Activated CD4-positive, alpha-beta T cell treated with anti-CD3 and anti-CD28 coated beads, Interleukin-2, amount 50 U/mL, for 24 hours (primary cell): ENCODE data around the gene ZNF780A.
"Not testable (repeated sequence)": the region's sequence is repeated elsewhere in the genome, so short reads cannot be mapped to it uniquely, and the experiment has no call there.

Experiments
- DNase-seq, 2 donors: peaks; one replicate each; pipeline ENCODE4 v3.0.0-alpha.2; 2020; ENCODE audit warnings: low read depth in 1 of 2, low spot score in 1 of 2

The ZNF780A gene

GRCh38 chr19:40090241-40091204 is at the start of gene ZNF780A:
Gene ZNF780A, minus strand, starts transcription at chr19:40090943. Its CDS starts 6,190 bp downstream, at chr19:40084753.
- peak; percentile 56 to 77 for DNase-seq

- no peak for DNase-seq
These were observed 49.0 kb upstream of the ZNF780A start for GRCh38 chr19:40139533-40140287.

GRCh38 chr19:40136818-40137217 is 46.1 kb upstream of the ZNF780A start:
- DNase-seq = no peak

- no peak for DNase-seq
These were observed 44.1 kb upstream of the ZNF780A start for GRCh38 chr19:40134866-40135265.

GRCh38 chr19:40133491-40133890 is 42.7 kb upstream of the ZNF780A start:
- DNase-seq = no peak

GRCh38 chr19:40130013-40130412 is 39.3 kb upstream of the ZNF780A start:
- no peak for DNase-seq

GRCh38 chr19:40129425-40129824 is 38.7 kb upstream of the ZNF780A start:
- no peak for DNase-seq

- no peak for DNase-seq
These were observed 38.2 kb upstream of the ZNF780A start for GRCh38 chr19:40128991-40129390.

GRCh38 chr19:40119380-40119779 is 28.6 kb upstream of the ZNF780A start:
- no peak for DNase-seq

- DNase-seq = not testable (repeated sequence)
These were observed 27.9 kb upstream of the ZNF780A start for GRCh38 chr19:40118638-40119037.

- DNase-seq = no peak
These were observed 25.3 kb upstream of the ZNF780A start for GRCh38 chr19:40116075-40116474.

GRCh38 chr19:40114119-40114518 is 23.4 kb upstream of the ZNF780A start:
- DNase-seq = not testable (repeated sequence)

GRCh38 chr19:40112271-40112670 is 21.5 kb upstream of the ZNF780A start:
- not testable (repeated sequence) for DNase-seq

- DNase-seq = no peak
These were observed 19.8 kb upstream of the ZNF780A start for GRCh38 chr19:40110570-40110969.

GRCh38 chr19:40104754-40105153 is 14.0 kb upstream of the ZNF780A start:
- DNase-seq = no peak

GRCh38 chr19:40103600-40103999 is 12.9 kb upstream of the ZNF780A start:
- DNase-seq = no peak

GRCh38 chr19:40101813-40102212 is 11.1 kb upstream of the ZNF780A start:
- no peak for DNase-seq

GRCh38 chr19:40093416-40093815 is 2.7 kb upstream of the ZNF780A start:
- no peak for DNase-seq

GRCh38 chr19:40091205-40092129 is 724 bp upstream of the ZNF780A start:
- no peak for DNase-seq

- no peak for DNase-seq
These were observed 1.3 kb downstream of the ZNF780A start for GRCh38 chr19:40089462-40089861.
